Brain pericyte (primary cell): ENCODE results near the gene AMN.

Experiments used
- DNase-seq: peaks from one replicate; pipeline ENCODE4 v3.0.0-alpha.2; 2012; ENCODE audit warnings: low read depth, low spot score

AMN gene

DNA sequence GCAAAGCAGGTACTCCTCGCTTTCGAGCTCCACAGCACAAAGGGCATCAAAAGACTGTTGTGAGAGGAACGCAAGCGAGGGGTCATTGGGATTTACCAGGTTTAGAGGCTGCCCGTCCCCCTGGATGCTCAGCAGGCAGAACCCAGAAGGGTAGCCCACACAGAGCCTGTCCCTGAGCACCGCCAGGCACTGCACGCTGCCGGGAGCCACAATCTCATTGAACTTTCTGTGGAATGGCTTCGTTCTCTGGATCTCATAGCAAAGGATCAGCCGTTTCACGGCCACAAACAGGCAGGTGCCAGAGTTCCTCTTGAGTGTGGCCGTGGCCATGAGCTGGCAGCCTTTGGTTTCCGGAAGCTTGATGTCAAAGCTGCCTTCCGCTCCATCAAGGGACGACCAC is 21.5 kb downstream of the AMN start:
- DNase-seq = no peak

DNA sequence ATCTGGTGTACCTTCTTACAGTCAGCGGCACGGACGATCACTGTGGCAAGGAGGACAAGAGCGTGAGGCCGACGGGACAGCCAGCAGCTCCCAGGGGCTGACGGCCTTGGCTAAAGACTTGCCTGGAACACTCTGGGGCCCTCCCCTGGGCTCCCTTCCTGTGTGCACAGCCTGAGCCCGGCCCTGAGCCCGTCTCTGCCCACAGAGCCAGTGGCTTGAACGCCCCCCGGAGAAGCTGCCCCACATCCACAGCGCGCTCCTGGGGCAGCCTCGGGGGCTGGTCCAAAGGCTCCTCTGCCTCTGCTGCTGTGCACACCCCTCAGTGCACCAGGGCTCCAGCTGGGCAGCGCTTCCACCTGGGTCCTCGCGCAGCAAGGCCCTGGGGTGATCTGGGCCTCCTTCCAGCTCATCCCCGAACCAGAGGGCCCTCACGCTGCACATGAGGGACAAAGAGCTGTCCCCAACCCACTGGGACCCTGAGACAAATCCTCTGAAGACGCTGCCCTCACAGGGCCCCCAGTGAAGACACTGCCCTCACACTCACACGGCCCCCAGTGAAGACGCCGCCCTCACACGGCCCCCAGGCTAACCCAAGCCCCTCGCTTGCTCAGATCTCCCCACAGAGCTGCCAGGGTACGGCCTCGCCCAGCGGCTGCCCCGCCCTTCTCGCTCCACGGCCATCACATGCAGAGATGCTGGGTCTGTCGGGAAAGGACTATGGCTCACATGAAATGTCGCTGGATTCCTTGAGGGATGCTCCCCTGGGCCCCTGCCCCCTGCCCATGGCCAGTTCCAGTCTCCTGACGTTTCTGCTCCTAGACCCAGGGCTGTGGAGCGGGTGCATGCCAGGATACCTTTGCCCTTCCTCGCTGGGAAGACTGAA is 22.2 kb downstream of the AMN start:
- no peak for DNase-seq

DNA sequence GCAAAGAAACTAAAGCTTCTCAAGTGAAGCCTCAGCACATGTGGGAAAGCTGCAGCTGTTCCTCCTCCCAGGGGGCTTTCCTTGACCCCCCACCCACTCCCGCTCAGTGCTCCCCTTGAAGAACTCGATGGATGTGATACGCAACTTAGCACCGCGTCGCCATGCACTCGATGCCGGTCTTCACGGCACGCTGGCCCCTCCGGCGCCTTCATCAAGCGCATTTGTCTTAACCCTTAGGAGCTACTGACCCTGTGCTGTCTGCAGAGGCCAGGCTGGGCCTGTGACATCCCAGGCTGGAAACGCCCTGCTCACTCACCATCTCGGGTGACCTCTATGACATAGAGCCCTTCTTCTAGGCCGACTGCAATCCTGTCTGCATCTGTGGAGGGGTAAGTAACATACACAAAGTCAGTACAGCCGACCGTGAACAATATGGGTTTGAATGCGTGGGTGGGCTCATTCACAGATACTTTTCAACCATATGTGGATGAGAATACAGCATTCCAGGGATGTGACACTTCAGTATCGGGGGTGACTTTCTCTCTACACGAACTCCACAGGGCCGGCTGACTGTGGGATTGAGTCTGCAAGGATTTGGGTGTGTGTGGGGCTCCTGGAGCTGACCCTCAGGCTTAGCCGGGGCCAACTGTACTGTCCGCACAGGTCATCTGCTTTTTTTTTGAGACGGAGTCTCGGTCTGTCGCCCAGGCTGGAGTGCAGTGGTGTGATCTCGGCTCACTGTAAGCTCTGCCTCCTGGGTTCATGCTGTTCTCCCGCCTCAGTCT is 23.1 kb downstream of the AMN start:
- DNase-seq = no peak

DNA sequence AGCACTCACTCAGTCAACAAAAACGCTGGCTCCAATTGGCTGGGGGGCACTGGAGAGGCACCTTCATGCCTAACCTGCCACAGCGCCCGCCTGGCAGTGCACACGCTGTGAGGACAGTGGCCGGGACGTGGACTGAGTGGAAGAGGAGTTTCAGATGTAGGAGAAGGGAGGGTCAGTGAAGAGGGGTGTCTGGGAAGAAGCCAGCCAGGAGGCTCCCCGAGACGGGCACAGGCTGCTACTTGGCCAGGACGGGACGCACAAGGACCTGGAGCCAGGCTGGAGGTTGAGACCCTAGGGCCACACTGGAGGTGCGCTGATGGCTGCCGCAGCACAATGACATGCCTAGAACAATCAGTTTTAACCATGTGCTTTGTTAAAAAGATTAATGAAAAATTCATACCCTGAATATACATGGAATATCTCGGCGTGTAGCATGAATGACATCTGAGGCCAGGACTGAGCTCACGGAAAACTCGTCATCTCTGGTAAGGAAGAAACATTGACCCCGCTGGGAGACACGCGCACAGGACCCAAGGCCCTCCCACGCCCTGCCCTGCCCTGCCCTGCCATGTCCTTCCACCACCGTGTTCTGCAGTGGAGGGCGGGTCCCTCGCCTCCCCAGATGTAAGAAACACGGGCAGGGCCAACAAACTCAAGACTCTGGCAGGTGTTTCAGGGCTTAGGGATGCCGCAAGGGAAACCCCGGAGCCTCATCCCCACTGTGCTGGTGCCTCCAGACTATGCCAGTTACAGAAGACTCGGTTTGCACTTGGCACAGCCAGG is 25.0 kb downstream of the AMN start:
- no peak for DNase-seq

DNA sequence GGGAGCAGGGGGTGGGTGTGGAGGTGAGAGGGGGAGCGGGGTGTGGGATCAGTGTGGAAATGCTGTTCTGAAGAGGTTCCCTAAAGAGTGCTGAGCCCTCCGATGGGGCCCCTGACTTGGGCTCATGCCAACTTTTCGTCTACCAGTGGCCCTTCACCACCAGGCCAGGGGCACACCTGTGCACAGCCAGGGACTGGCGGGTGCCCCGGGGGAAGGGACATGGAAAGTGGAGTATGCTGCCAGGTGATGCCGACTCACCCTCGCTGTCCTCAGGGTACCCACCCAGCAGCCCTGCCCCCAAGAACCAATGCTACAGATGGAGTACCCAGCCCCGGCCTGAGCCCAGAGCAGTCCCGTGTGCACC is 26.2 kb downstream of the AMN start:
- DNase-seq = no peak

DNA sequence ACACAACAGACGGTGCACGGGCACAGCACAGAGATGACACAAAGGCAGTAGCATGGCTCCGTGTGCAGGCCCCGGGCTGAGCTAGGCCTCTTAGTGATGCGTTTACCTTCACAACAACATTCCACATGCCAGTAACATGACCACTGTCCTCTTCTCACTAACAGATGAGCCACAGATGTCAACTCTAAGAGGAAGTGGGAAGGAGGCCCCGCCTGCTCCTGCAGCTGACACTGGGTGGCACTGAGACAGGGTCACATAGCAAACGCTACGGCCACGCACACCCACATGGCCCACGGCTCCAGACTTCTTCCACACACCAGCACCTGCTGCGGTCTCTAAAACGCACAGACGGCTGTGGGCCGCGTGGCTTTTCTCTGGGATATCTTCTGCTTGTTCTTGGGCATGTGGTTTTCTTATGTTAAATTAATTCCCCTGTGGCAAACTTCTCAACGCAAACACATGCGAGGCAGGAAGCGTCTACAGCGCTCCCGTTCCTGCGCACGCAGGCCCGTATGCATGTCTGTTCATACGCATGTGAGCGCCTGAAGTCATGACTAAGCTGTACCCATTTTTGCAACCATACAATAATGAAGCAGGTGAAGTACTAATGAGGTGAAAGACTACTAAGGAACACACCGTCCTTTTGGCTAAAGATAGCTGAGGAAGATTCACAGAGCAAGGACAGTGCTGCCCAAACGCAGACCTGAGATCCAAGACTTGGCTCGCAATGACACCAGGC is 26.8 kb downstream of the AMN start:
- DNase-seq = no peak

DNA sequence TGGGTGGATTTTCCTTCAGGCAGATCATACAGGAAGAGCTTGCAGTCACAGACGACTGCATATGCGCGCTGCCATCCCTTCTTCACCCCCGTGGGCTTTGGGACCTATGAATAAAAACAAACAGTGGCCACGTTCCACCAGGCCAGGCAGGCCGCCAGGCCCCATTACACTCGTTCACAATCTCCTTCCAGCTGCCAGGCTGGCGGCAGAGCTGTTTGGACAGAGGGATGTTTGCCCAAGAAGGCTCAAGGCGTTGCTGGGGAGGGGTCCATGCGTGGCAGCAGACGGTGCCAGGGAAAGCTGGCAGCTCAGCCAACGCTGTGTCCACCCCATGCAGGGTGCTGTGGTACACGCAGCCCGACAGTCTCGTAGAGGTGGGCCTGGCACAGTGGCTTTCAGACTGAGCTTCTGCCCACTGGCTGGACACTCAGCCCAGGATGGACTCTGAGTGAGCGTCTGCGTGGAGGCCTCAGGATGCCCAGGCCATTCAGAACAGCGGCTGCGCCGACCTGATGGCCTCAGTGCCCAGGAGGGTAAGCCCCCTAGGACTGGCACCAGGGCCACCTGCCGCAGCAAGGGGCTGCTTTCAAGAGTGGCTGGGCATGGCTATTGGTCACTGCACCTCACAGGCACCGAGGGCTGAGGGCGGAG is 27.5 kb downstream of the AMN start:
- DNase-seq = no peak

DNA sequence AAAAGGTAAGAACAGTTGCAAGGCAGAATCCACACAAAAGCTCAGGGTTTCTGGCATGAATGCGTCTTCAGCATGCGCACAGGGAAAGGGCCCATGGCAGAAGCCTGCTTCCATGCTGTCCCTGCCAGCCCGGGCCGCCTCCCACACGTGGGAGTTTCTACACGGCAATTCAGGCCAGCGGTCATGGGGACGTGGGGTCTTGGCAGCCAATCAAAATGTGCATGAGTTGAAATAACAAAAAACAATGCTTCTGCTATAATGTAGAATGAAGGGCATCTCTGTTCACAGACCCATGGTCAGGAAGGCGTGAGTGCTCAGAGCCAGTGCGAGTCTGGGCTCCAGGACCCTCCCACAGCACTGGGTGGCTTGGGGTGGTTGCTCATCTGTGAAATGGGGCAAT is 28.6 kb downstream of the AMN start:
- no peak for DNase-seq

DNA sequence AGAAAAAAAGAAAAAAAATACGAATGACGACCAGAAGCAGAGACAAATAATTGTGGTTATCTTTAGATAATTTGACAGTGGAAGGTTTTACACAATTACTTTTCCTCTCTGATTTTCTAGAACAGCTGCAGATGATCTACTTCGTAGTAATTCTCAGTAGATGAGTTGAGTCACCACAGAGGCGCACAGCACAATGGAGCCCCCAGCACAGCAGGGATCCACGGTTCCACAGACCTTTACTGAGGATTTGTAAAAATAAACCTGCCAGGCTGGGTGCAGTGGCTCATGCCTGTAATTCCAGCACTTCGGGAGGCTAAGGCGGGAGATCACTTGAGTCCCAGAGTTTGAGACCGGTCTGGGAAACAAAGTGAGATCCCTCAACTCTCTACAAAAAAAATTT is 29.3 kb downstream of the AMN start:
- DNase-seq = peak; percentile 64

DNA sequence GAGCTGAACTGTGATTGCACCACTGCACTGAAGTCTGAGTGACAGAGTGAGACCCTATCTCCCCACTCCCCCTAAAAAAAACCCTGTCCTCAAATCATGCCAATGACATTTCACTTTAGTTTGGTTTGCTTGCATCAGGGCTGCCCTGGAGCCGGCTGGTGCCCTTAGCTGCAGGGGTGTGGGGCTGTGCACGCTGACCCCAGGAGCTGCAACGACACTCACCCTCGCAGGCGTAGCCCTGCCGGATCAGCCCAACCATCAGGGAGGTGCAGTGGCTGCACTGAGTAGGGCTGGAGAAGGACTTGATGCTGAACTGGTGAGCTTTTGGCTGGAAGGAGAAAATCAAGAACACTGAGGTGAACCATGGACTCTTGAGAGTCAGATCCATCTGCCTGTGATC is 29.8 kb downstream of the AMN start:
- no peak for DNase-seq

DNA sequence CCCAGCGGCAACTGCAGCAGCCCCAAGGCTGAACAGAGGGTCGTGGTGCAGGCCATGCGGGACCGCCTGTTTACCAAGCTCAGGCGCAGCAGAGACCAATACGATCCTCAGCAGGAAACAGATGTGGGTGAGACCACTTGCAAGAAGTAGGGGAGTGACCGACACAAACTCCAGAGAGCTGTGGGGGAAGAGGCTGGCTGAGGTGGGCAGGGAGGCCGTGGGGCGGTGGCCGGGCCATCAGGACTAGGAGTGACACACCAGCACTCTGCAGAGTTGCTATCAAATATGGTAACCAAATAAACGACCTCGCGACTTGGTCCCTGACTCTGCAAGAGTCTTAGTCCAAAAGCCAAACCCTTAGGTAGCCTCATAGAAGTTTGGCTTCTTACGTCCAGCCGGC is 30.6 kb downstream of the AMN start:
- no peak for DNase-seq

DNA sequence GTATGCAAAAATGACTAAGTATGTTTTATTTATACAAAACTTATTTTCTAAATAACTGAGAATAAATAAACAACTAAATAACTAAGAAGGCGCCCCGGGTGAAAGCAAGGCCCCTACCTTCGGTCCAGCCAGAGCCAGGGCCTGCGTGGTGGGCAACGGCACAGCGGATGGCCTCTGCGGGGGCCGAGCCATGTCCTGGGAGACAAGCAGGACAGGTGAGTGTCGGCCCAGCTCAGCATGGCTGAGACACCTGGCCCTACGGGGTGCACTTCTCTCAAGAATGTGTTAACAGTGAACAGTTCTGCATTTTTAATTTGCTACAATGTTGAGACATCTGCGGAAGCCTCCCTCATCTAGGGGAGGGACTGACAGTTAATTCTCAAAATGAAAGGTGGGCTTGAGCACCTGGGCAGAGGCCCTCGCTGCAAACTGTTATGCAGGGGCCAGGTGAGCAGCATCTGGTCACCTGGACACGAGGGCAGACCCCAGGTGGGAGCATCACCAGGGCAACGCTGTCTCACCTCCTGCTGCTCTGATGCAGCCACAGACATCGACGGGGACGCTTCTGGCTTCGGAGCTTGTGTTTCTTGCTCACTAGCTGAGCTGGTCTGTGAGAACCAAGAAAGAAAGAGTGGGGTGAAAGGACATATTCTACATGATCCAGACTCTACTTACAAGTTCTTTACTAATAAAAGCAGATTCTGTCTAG is 31.8 kb downstream of the AMN start:
- no peak for DNase-seq

DNA sequence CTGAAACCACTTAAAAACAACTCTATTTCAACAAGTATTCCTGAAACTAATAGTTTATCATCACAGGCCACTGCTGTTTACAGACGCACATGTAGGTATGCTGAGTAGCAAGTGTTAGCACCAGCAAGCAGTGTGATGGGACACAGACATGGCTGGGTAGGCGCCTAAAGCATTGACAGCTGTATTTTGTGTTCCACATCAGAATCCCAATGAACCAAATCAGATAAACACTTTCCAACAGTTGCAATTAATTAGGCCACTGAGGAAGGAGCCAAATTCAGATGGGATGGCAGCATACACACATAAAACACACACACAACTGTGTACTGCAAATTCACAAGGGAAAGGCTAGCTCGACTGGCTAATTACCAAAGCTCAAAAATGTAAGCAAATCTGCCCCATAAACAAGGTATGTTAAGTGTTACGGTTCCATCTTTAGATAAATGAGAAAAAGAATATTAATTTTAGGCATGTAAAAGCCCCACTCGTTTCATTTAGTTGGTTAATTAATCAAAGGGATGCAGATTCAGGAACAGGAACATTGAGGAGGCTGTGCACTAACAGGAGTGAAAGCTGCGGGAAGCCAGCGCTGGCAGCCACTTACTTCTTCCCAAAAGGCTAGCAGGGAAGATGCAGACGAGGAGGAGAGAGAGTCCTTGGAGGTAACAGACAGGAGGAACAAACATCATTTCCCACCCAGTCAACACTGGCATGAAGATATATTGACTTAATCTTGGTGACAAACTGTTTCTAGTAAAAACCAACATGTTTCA is 33.4 kb downstream of the AMN start:
- no peak for DNase-seq

DNA sequence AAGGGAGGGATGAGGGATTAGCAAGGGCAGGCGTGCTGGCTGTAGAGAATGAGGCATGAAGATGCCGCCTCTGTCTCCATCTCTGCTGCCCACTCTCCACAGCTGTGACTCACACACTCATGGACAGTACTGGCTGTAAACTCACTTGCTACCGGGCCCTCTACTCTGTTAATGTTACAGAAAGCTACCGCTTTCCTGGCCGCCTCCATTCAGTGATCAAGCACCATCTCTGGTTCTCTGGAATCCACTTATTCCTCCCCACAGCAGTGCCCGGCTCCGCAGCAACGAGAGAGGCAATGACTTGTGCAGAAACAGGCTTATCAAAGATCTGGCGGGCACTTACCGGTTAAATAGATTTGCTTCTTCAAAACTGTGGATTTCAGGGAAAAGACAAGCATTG is 34.8 kb downstream of the AMN start:
- no peak for DNase-seq

DNA sequence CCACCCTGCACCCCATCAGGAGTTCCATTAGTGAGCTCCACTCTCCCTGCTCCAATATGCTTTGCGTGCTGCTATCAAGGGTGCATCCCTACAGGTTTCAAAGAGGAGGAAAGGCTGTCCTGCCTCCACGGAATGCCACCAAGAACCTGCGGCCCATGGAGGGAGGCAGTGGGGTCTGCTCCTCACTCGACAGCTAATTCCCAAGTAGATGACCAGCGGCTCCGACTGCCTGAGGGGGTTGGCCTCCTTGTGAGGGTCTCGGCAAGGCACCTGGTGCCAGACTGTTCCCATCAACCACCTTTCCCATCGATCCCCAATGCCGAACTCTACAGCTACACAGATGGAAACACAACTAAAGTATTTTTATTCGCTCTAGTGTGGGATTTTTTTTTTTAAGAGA is 36.0 kb downstream of the AMN start:
- no peak for DNase-seq

DNA sequence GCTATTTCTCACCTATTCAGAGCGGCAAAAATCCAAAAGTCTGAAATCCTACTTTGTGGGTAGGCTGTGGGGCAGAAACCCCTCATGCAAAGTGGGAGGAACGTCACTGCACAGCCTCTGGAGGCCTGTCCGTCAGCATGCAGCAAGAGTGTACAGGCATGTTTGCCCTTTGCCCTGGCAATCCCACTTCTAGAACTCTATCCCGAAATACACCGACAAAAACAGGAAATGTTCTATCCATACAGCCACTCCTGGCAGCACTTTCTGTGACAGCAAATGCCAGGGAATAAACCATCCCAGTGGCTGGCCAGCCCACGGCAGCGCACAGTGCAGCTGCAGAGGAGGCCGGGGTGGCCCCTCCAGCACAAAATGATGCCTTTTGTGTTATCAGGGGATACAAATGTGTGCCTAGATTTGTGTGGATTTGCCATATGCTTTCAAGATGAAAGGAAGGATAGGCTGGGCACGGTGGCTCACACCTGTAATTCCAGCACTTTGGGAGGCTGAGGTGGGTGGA is 39.7 kb downstream of the AMN start:
- no peak for DNase-seq

DNA sequence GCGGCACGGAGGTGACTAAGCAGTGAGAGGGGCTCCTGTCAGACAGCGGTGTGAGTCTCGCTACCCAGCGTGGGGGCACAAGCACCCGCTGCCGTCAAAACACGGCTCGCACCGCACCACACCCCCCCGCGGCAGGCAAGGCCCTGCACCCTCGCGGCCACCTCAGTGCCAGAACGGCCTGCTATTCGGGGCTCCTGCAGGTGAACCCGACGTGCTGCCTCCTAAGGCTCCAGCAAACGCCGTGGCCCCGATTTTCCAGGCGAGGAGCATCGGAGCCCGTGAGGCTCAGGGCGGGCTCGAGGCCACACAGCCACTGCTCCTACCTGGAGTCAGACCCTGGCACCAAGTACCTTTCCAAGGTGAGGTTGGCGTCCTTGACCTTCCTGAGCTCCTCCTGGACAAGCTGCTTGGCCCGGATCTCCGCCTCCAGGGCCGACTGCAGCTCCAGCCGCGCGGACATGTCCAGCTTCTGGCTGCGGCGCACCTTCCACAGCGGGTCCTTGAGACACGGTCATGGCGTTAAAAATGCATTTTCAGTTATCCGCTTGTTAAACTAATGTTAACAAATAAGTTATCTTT is 41.8 kb downstream of the AMN start:
- no peak for DNase-seq

DNA sequence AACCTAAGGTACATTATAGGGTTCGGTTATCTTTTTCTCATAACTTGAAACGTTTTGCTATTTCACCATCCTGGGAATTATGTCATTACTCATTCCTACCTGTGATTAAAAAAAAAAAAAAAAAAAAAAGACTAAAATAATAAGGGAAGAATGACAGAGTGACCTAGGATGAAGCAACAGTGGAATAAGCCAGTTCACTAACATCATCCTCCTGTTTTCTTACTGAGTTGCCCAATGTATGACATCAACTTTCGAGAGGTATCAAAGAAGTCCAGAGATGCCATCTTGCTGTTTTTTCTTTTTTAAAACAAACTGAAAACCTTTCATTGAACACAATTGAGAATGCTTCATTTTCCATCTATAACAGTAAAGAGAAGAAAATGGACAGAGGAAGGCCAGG is 42.8 kb downstream of the AMN start:
- no peak for DNase-seq

DNA sequence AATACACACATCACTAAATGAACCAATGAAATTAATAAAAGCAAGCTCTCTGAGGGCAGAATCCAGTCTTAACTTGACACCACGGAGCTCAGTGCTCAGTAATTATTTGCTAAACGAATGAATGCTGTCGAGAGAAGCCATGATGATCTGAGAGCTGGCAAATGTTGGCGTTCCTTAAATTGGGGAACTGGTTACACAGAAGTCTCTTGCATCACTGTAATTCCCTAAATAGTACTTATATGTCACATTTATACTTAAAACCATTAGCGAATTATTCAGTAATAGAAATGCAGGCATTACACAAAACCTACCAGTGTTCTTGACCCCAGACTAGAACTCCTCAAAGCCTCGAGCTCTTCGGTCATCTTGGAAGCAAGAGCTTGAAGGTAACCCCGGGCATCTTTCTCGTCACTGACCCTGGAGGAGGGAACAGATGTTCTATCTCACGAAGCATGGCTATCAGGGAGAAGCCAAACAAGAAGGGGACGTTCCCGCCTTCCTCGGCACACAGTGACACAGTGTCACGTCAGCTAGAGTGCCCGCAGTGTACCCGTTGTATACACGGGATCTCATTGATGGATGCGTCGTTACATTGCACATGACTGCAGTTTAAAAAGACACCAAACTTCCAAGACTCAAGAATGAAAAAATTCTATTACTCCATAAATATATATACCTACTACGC is 43.6 kb downstream of the AMN start:
- DNase-seq = no peak
